ENCODE results near the gene TRIM74. TPM values are rescaled to one million over a fixed set of nuclear protein-coding genes. Genes with fewer than 3 reads are reported as not detected.
A peak's percentile ranks its signal among the peaks of the same experiment; 100 is the strongest.
"Not testable (repeated sequence)": the region's sequence is repeated elsewhere in the genome, so short reads cannot be mapped to it uniquely, and the experiment has no call there.

The TRIM74 gene
- total and polyA plus RNA-seq, 7 donors = 0.06 to 0.36 (median 0.20) TPM; not detected in 3

GRCh38 chr7:72976434-72976833, 7.2 kb upstream of the TRIM74 start:
- H3K36me3 ChIP-seq (ENCODE audit: insufficient read depth in 1 of 2, low read depth in 1 of 2); H3K27ac ChIP-seq; DNase-seq; H3K4me1 ChIP-seq; H3K4me3 ChIP-seq; H3K9me3 ChIP-seq; H3K27me3 ChIP-seq (ENCODE audit: insufficient read depth in 3 of 3, low read length in 2 of 3); intact Hi-C loops (cut with DNase I): not testable (repeated sequence)
- peak in 1 of 4 donors; percentile 19 for ATAC-seq
- WGBS, 3 donors = 83 to 92% methylated on average over 1 to 4 of the region's 12 CpGs; no CpG with 5 or more reads in 1 of the 3 donors

- WGBS, 3 donors = 83 to 92% (median 90%) methylated on average over 7 to 12 of the region's 55 CpGs
- H3K36me3 ChIP-seq (ENCODE audit: insufficient read depth in 1 of 2, low read depth in 1 of 2); H3K4me1 ChIP-seq; H3K27me3 ChIP-seq (ENCODE audit: insufficient read depth in 3 of 3, low read length in 2 of 3); H3K9me3 ChIP-seq; H3K27ac ChIP-seq; intact Hi-C loops (cut with DNase I); H3K4me3 ChIP-seq: not testable (repeated sequence)
- peak in 2 of 4 donors; percentile 18 to 20 for ATAC-seq
- DNase-seq = peak; percentile 16 to 43
Measured at GRCh38 chr7:72975656-72976286, 6.5 kb upstream of the TRIM74 start.

- H3K27ac ChIP-seq; DNase-seq; H3K9me3 ChIP-seq; intact Hi-C loops (cut with DNase I); H3K4me3 ChIP-seq; H3K4me1 ChIP-seq; H3K27me3 ChIP-seq (ENCODE audit: insufficient read depth in 3 of 3, low read length in 2 of 3); H3K36me3 ChIP-seq (ENCODE audit: insufficient read depth in 1 of 2, low read depth in 1 of 2): not testable (repeated sequence)
- peak in 1 of 4 donors; percentile 12 for ATAC-seq
- 83 to 92% (median 84%) methylated on average over 2 to 4 of the region's 7 CpGs for WGBS, 3 donors
Measured at GRCh38 chr7:72974781-72975180, 5.5 kb upstream of the TRIM74 start.

- WGBS, 3 donors = no CpG with 5 or more reads among the region's 6 CpGs
- H3K27ac ChIP-seq; ATAC-seq; H3K36me3 ChIP-seq (ENCODE audit: insufficient read depth in 1 of 2, low read depth in 1 of 2); H3K27me3 ChIP-seq (ENCODE audit: insufficient read depth in 3 of 3, low read length in 2 of 3); H3K4me3 ChIP-seq; H3K9me3 ChIP-seq; DNase-seq; intact Hi-C loops (cut with DNase I); H3K4me1 ChIP-seq: not testable (repeated sequence)
Measured at GRCh38 chr7:72971505-72971904, 2.2 kb upstream of the TRIM74 start.

- H3K27ac ChIP-seq; H3K4me1 ChIP-seq; intact Hi-C loops (cut with DNase I); H3K4me3 ChIP-seq; H3K27me3 ChIP-seq (ENCODE audit: insufficient read depth in 3 of 3, low read length in 2 of 3); H3K9me3 ChIP-seq; H3K36me3 ChIP-seq (ENCODE audit: insufficient read depth in 1 of 2, low read depth in 1 of 2): not testable (repeated sequence)
- 41 to 48% methylated on average over 8 to 18 of the region's 29 CpGs; no CpG with 5 or more reads in 1 of the 3 donors for WGBS, 3 donors
- DNase-seq (peak; percentile 4 to 7), ATAC-seq (peak in 2 of 4 donors; percentile 7 to 13)
Measured at GRCh38 chr7:72969688-72970087, 422 bp upstream of the TRIM74 start.

GRCh38 chr7:72966892-72967291, 2.4 kb downstream of the TRIM74 start:
- H3K36me3 ChIP-seq (ENCODE audit: insufficient read depth in 1 of 2, low read depth in 1 of 2); H3K4me3 ChIP-seq; H3K4me1 ChIP-seq; H3K27me3 ChIP-seq (ENCODE audit: insufficient read depth in 3 of 3, low read length in 2 of 3); H3K9me3 ChIP-seq; intact Hi-C loops (cut with DNase I); H3K27ac ChIP-seq: not testable (repeated sequence)
- DNase-seq (peak; percentile 7 to 35), ATAC-seq (peak in 1 of 4 donors; percentile 22)
- WGBS, 3 donors = 79 to 94% (median 81%) methylated on average over 2 of the region's 3 CpGs

- H3K27me3 ChIP-seq (ENCODE audit: insufficient read depth in 3 of 3, low read length in 2 of 3); ATAC-seq; DNase-seq; intact Hi-C loops (cut with DNase I); H3K4me3 ChIP-seq; H3K27ac ChIP-seq; H3K4me1 ChIP-seq; H3K9me3 ChIP-seq; H3K36me3 ChIP-seq (ENCODE audit: insufficient read depth in 1 of 2, low read depth in 1 of 2): not testable (repeated sequence)
- WGBS, 3 donors = no CpG with 5 or more reads among the region's 31 CpGs
Measured at GRCh38 chr7:72965186-72965975, 3.9 kb downstream of the TRIM74 start.

GRCh38 chr7:72963056-72963455, 6.2 kb downstream of the TRIM74 start:
- not testable (repeated sequence) for H3K27ac ChIP-seq

GRCh38 chr7:72961346-72961650, 8.0 kb downstream of the TRIM74 start:
- H3K4me1 ChIP-seq; H3K27ac ChIP-seq; intact Hi-C loops (cut with DNase I); DNase-seq; H3K4me3 ChIP-seq; H3K36me3 ChIP-seq (ENCODE audit: insufficient read depth in 1 of 2, low read depth in 1 of 2); H3K9me3 ChIP-seq; H3K27me3 ChIP-seq (ENCODE audit: insufficient read depth in 3 of 3, low read length in 2 of 3): not testable (repeated sequence)
- WGBS, 3 donors = no CpG with 5 or more reads among the region's 9 CpGs
- ATAC-seq = peak; percentile 29 to 56 (median 38)

More at GRCh38 chr7:72963056-72963455, 6.2 kb downstream of the TRIM74 start:
- ATAC-seq; H3K4me1 ChIP-seq; intact Hi-C loops (cut with DNase I); H3K9me3 ChIP-seq; H3K36me3 ChIP-seq (ENCODE audit: insufficient read depth in 1 of 2, low read depth in 1 of 2); DNase-seq; H3K27me3 ChIP-seq (ENCODE audit: insufficient read depth in 3 of 3, low read length in 2 of 3); H3K4me3 ChIP-seq: not testable (repeated sequence)
- WGBS, 3 donors = 66 to 77% (median 69%) methylated on average over 2 to 4 of the region's 8 CpGs

- H3K36me3 ChIP-seq (ENCODE audit: insufficient read depth in 1 of 2, low read depth in 1 of 2); H3K27me3 ChIP-seq (ENCODE audit: insufficient read depth in 3 of 3, low read length in 2 of 3); H3K4me3 ChIP-seq; DNase-seq; H3K4me1 ChIP-seq; H3K27ac ChIP-seq; intact Hi-C loops (cut with DNase I); H3K9me3 ChIP-seq: not testable (repeated sequence)
- peak; percentile 86 to 89 (median 86) for ATAC-seq
- WGBS, 3 donors = no CpG with 5 or more reads among the region's 20 CpGs
Measured at GRCh38 chr7:72960626-72961345, 8.5 kb downstream of the TRIM74 start.

- DNase-seq; H3K27ac ChIP-seq; H3K4me1 ChIP-seq; H3K36me3 ChIP-seq (ENCODE audit: insufficient read depth in 1 of 2, low read depth in 1 of 2); H3K4me3 ChIP-seq; H3K27me3 ChIP-seq (ENCODE audit: insufficient read depth in 3 of 3, low read length in 2 of 3); intact Hi-C loops (cut with DNase I); H3K9me3 ChIP-seq: not testable (repeated sequence)
- 49 to 86% (median 69%) methylated on average over 1 to 4 of the region's 18 CpGs for WGBS, 3 donors
- ATAC-seq = peak; percentile 27 to 71 (median 59)
Measured at GRCh38 chr7:72960029-72960428, 9.2 kb downstream of the TRIM74 start.

Data from psoas muscle (tissue), 8 donors.